ENCODE results near the gene DMD.

Gene DMD

DNA sequence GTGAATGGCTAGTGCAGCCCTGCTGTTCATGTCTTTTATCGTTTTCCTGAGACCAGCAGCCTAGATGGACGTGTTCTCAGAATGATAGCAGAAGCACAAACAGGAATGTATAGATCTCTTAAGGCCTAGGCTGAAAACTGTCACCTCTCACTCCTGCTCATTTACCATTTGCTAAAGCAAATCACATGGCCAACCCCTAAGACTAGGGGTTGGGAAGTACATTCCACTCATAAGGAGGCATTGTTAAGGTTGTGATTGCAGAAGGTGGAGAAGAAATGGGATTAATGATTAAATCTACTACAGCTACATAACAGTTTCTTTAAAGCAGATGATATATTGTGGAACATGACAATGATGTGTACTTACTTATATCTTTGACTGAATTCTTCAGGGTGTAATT is 1602.7 kb downstream of the DMD start:
- no peak for TF ChIP-seq EZH2 (IDR thresholded peaks at IDR 0.05; ENCODE audit: borderline replicate concordance, low read depth, low read length, severe bottlenecking)
- TF ChIP-seq, protein P1, sequence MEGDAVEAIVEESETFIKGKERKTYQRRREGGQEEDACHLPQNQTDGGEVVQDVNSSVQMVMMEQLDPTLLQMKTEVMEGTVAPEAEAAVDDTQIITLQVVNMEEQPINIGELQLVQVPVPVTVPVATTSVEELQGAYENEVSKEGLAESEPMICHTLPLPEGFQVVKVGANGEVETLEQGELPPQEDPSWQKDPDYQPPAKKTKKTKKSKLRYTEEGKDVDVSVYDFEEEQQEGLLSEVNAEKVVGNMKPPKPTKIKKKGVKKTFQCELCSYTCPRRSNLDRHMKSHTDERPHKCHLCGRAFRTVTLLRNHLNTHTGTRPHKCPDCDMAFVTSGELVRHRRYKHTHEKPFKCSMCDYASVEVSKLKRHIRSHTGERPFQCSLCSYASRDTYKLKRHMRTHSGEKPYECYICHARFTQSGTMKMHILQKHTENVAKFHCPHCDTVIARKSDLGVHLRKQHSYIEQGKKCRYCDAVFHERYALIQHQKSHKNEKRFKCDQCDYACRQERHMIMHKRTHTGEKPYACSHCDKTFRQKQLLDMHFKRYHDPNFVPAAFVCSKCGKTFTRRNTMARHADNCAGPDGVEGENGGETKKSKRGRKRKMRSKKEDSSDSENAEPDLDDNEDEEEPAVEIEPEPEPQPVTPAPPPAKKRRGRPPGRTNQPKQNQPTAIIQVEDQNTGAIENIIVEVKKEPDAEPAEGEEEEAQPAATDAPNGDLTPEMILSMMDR (IDR thresholded peaks at IDR 0.05; ENCODE audit: borderline replicate concordance, extremely low read depth, low read length, poor library complexity, severe bottlenecking): no peak
- Histone ChIP-seq H3K9ac (ENCODE audit: low read depth, low read length) (no peak overlapping the region), H3K36me3 (ENCODE audit: insufficient read depth, low read length) (no peaks in the 10 kb centered on the region), H3K4me3 (ENCODE audit: low read depth in 1 of 2, low read length in 2 of 2) (no peak overlapping the region), H3K27ac (ENCODE audit: low read length) (no peak overlapping the region), H4K20me1 (ENCODE audit: insufficient read depth, low read length) (no peaks in the 10 kb centered on the region), H3K27me3 (ENCODE audit: insufficient read depth, low read length, poor library complexity) (no peaks in the 10 kb centered on the region), H3K4me1 (ENCODE audit: insufficient read depth, low read length) (no peaks in the 10 kb centered on the region), H3K4me2 (ENCODE audit: insufficient read depth, low read length) (no peak overlapping the region), H3K9me3 (ENCODE audit: insufficient read depth, low read length, severe bottlenecking) (no peaks in the 10 kb centered on the region), H3K79me2 (ENCODE audit: insufficient read depth, low read length) (no peaks in the 10 kb centered on the region), H2AFZ (ENCODE audit: low read depth, low read length) (no peak overlapping the region)
- no peak for ATAC-seq (ENCODE audit: insufficient read depth, low read depth)
- no peak for DNase-seq

DNA sequence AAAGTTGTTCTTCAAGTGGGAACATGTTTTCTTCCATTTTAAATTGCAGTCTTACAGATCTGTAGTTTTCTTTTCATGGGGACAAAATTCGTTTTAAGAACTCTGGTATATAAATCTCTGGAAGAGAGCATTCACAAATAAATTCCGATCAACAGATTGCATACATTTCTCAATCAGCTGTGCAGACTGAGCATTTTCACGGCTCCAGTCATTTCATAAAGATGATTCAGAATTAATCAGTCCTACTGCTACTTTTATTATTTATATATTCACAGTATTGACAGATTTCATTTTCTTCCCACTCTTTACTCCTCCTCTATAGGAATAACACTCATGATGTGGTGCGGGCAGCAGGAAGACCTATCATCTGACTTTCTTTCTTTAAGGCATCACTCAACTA is 1604.6 kb downstream of the DMD start:
- Histone ChIP-seq H3K9ac (ENCODE audit: low read depth, low read length) (no peak overlapping the region), H3K9me3 (ENCODE audit: insufficient read depth, low read length, severe bottlenecking) (no peaks in the 10 kb centered on the region), H3K36me3 (ENCODE audit: insufficient read depth, low read length) (no peaks in the 10 kb centered on the region), H2AFZ (ENCODE audit: low read depth, low read length) (no peak overlapping the region), H3K27ac (ENCODE audit: low read length) (no peak overlapping the region), H3K4me2 (ENCODE audit: insufficient read depth, low read length) (no peak overlapping the region), H3K27me3 (ENCODE audit: insufficient read depth, low read length, poor library complexity) (no peaks in the 10 kb centered on the region), H3K79me2 (ENCODE audit: insufficient read depth, low read length) (no peaks in the 10 kb centered on the region), H3K4me3 (ENCODE audit: low read depth in 1 of 2, low read length in 2 of 2) (no peak overlapping the region), H4K20me1 (ENCODE audit: insufficient read depth, low read length) (no peaks in the 10 kb centered on the region), H3K4me1 (ENCODE audit: insufficient read depth, low read length) (no peaks in the 10 kb centered on the region)
- ATAC-seq (ENCODE audit: insufficient read depth, low read depth) (no peak), DNase-seq (no peak)
- TF ChIP-seq, protein P1 (IDR thresholded peaks at IDR 0.05; ENCODE audit: borderline replicate concordance, extremely low read depth, low read length, poor library complexity, severe bottlenecking): no peak
- TF ChIP-seq EZH2 (IDR thresholded peaks at IDR 0.05; ENCODE audit: borderline replicate concordance, low read depth, low read length, severe bottlenecking): no peak

DNA sequence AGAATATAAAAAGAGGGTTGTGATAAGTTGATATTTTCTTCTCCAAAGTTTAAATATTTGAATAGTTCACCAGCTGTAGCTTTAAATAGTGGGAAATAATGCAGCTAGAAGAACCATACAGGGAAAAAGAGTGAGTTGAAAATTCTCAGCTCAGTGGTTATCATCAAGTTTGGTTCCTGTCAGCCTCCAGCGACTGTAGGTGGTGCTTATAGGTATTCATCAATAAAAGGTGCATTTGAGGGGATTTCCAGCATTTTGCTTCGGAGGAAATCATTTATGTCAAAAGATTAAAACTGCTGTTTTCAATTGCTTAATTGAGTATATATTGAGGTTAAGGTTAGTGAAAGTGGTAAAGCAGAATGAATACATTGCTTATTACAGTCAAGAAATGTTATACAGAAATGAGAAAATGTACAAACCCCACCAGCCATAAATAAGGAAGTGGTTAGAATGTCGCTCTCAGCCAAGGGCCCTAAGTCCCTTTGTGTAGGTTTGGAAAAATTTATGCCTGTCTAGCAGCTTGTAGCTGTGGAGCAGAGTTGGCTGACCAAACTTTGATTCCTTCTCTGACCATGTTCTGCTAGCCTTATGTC is 1606.6 kb downstream of the DMD start:
- no peak overlapping the region for H3K4me2 ChIP-seq (ENCODE audit: insufficient read depth, low read length)
- no peak for ATAC-seq (ENCODE audit: insufficient read depth, low read depth)

More for the DNA sequence above, 1606.6 kb downstream of the DMD start:
- Histone ChIP-seq H3K4me1 (ENCODE audit: insufficient read depth, low read length) (no peaks in the 10 kb centered on the region), H3K9ac (ENCODE audit: low read depth, low read length) (no peak overlapping the region), H3K9me3 (ENCODE audit: insufficient read depth, low read length, severe bottlenecking) (no peaks in the 10 kb centered on the region), H3K27me3 (ENCODE audit: insufficient read depth, low read length, poor library complexity) (no peaks in the 10 kb centered on the region), H3K27ac (ENCODE audit: low read length) (no peak overlapping the region), H3K4me3 (ENCODE audit: low read depth in 1 of 2, low read length in 2 of 2) (no peak overlapping the region), H3K36me3 (ENCODE audit: insufficient read depth, low read length) (no peaks in the 10 kb centered on the region), H2AFZ (ENCODE audit: low read depth, low read length) (no peak overlapping the region), H4K20me1 (ENCODE audit: insufficient read depth, low read length) (no peaks in the 10 kb centered on the region), H3K79me2 (ENCODE audit: insufficient read depth, low read length) (no peaks in the 10 kb centered on the region)
- TF ChIP-seq, protein P1 (IDR thresholded peaks at IDR 0.05; ENCODE audit: borderline replicate concordance, extremely low read depth, low read length, poor library complexity, severe bottlenecking): no peak
- no peak for TF ChIP-seq EZH2 (IDR thresholded peaks at IDR 0.05; ENCODE audit: borderline replicate concordance, low read depth, low read length, severe bottlenecking)
- no peak for DNase-seq

All from DND-41 (cell line).